Tibial nerve (tissue), 3 donors: ENCODE data around the gene NCOA5.

ENCODE experiments used
- CTCF ChIP-seq, 5 experiments: fragments of 200-600 bp in 3 of 5; fragments of 450-650 bp in 2 of 5; sonication (generic) in 3 of 5; IDR thresholded peaks; one replicate each; pipeline ENCODE4 v1.5.1; 2016 to 2019; ENCODE audit warnings: antibody characterized with exemption in 5 of 5, mild to moderate bottlenecking in 3 of 5, moderate library complexity in 2 of 5
- POLR2A ChIP-seq, 2 donors: fragments of 450-650 bp; IDR thresholded peaks; one replicate each; pipeline ENCODE4 v1.6.1; 2017; ENCODE audit warnings: antibody characterized with exemption in 2 of 2, mild to moderate bottlenecking in 2 of 2, moderate library complexity in 2 of 2

GRCh38 chr20:46083101-46083500 is 6.7 kb downstream of the NCOA5 start:
- TF ChIP-seq CTCF (IDR thresholded peaks at IDR 0.05) (no peak), POLR2A (IDR thresholded peaks at IDR 0.05) (no peak)
